Glutamatergic neuron (in vitro differentiated cells): ENCODE measurements around the gene SLC37A1. TPM values are rescaled to one million over a fixed set of nuclear protein-coding genes. Genes with fewer than 3 reads are reported as not detected.
A peak's percentile ranks its signal among the peaks of the same experiment; 100 is the strongest.

Source experiments
- DNase-seq: peaks from one replicate; pipeline ENCODE4 v3.0.0; 2022
- H3K27ac Mint-ChIP-seq: one replicate; pipeline ENCODE4 v1.8.0; 2020; ENCODE audit warnings: mild to moderate bottlenecking, mixed read lengths, inconsistent platforms; ENCODE audit not compliant: unreplicated experiment
- H3K27me3 Mint-ChIP-seq: one replicate; pipeline ENCODE4 v1.8.0; 2020; ENCODE audit warnings: mild to moderate bottlenecking, moderate library complexity, mixed read lengths, inconsistent platforms; ENCODE audit not compliant: unreplicated experiment
- H3K36me3 Mint-ChIP-seq: one replicate; pipeline ENCODE4 v1.8.0; 2020; ENCODE audit warnings: mild to moderate bottlenecking, mixed read lengths, inconsistent platforms; ENCODE audit not compliant: unreplicated experiment
- H3K4me1 Mint-ChIP-seq: one replicate; pipeline ENCODE4 v1.8.0; 2020; ENCODE audit warnings: mild to moderate bottlenecking, low read depth, mixed read lengths, inconsistent platforms; ENCODE audit not compliant: unreplicated experiment
- H3K4me3 Mint-ChIP-seq: one replicate; pipeline ENCODE4 v1.8.0; 2020; ENCODE audit warnings: mild to moderate bottlenecking, mixed read lengths, inconsistent platforms; ENCODE audit not compliant: unreplicated experiment
- H3K9me3 Mint-ChIP-seq: one replicate; pipeline ENCODE4 v1.8.0; 2020; ENCODE audit warnings: mild to moderate bottlenecking, moderate library complexity, mixed read lengths, inconsistent platforms; ENCODE audit not compliant: unreplicated experiment
- CTCF ChIP-seq: fragments of 200-600 bp; sonication (generic); IDR thresholded peaks from one replicate; pipeline ENCODE4 v1.5.0; 2021; ENCODE audit not compliant: partially characterized antibody, unreplicated experiment
- total RNA-seq: library from RNA; stranded (reverse); fragmentation: NEBNext Ultra II Directional; extraction: Animal tissue kit (Norgen Biotek cat#: 25700); gene quantifications from one replicate; pipeline ENCODE4 v1.2.1, GENCODE V29; 2021; ENCODE audit not compliant: unreplicated experiment

SLC37A1 gene
- total RNA-seq, 1 donor from 2014 or later: 65.7 TPM

GRCh38 chr21:42522271-42522670 lies 8.6 kb downstream of the SLC37A1 start:
- no peak overlapping the region for H3K27ac Mint-ChIP-seq
- peaks cover 9% of the 10 kb centered on the region for H3K36me3 Mint-ChIP-seq
- DNase-seq: no peak
- peaks cover 38% of the 10 kb centered on the region for H3K4me1 Mint-ChIP-seq
- no peak for TF ChIP-seq CTCF
- peaks cover 2% of the 10 kb centered on the region for H3K27me3 Mint-ChIP-seq
- H3K9me3 Mint-ChIP-seq: peaks cover 5% of the 10 kb centered on the region
- H3K4me3 Mint-ChIP-seq: peak overlapping the region; percentile 44

- DNase-seq: no peak
These were observed 9.1 kb downstream of the SLC37A1 start for GRCh38 chr21:42522771-42523170.

GRCh38 chr21:42523211-42523610 lies 9.6 kb downstream of the SLC37A1 start:
- H3K4me3 Mint-ChIP-seq: no peak overlapping the region
- H3K27me3 Mint-ChIP-seq: peaks cover 2% of the 10 kb centered on the region
- peaks cover 46% of the 10 kb centered on the region for H3K4me1 Mint-ChIP-seq
- no peak for DNase-seq
- TF ChIP-seq CTCF: no peak
- H3K9me3 Mint-ChIP-seq: peaks cover 5% of the 10 kb centered on the region
- H3K36me3 Mint-ChIP-seq: peaks cover 9% of the 10 kb centered on the region
- peak overlapping the region; percentile 36 for H3K27ac Mint-ChIP-seq

More at GRCh38 chr21:42522771-42523170, 9.1 kb downstream of the SLC37A1 start:
- Mint-ChIP-seq H3K27ac (no peak overlapping the region), H3K9me3 (peaks cover 5% of the 10 kb centered on the region), H3K4me3 (no peak overlapping the region), H3K4me1 (peaks cover 43% of the 10 kb centered on the region), H3K27me3 (peaks cover 2% of the 10 kb centered on the region), H3K36me3 (peaks cover 9% of the 10 kb centered on the region)
- no peak for TF ChIP-seq CTCF

GRCh38 chr21:42523941-42524340 lies 10.3 kb downstream of the SLC37A1 start:
- TF ChIP-seq CTCF: no peak
- Mint-ChIP-seq H3K27ac (peak overlapping the region; percentile 93), H3K27me3 (peaks cover 2% of the 10 kb centered on the region), H3K36me3 (peaks cover 9% of the 10 kb centered on the region), H3K4me3 (peak overlapping the region; percentile 90), H3K4me1 (peaks cover 46% of the 10 kb centered on the region), H3K9me3 (peaks cover 5% of the 10 kb centered on the region)
- no peak for DNase-seq

GRCh38 chr21:42524341-42525028 lies 10.8 kb downstream of the SLC37A1 start:
- peak; percentile 82 for DNase-seq
- H3K27ac Mint-ChIP-seq: peak overlapping the region; percentile 93
- peaks cover 5% of the 10 kb centered on the region for H3K9me3 Mint-ChIP-seq
- peaks cover 2% of the 10 kb centered on the region for H3K27me3 Mint-ChIP-seq
- H3K4me3 Mint-ChIP-seq: peak overlapping the region; percentile 90
- H3K36me3 Mint-ChIP-seq: peaks cover 9% of the 10 kb centered on the region
- peaks cover 46% of the 10 kb centered on the region for H3K4me1 Mint-ChIP-seq
- no peak for TF ChIP-seq CTCF
